Activated naive CD4-positive, alpha-beta T cell treated with Interleukin-2 at 50 U/mL for 16 hours (primary cell): ENCODE measurements around the gene CRX.
A peak's percentile ranks its signal among the peaks of the same experiment; 100 is the strongest.
"Not testable (repeated sequence)": the region's sequence is repeated elsewhere in the genome, so short reads cannot be mapped to it uniquely, and the experiment has no call there.

Experiments used
- DNase-seq: peaks from one replicate; pipeline ENCODE4 v3.0.0-alpha.2; 2020

CRX gene

DNA sequence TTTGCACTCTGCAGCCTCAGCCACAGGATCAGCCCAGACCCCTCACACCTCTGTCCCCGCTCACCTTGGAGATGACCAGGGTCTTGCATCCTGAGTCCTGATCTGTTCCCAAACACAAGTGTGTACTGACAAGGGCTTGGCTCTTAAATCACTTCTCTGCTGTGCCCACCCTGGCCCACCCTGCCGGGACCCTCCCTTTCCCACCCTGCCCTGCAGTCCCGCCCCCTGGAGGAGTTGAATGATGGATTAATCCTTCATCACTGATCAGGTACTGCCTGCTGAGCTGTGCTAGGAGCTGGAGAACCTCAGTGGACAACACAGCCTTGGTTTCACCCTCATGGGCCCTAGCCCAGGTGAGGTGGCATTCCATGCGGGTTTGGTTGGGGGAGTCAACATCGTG is 17.3 kb upstream of the CRX start, which contains the start of gene TPRX1:
TPRX1 (minus strand) TSS at position 101 of the 400 bp plus-strand sequence; CDS start at position 89, 12 bp downstream.
- not testable (repeated sequence) for DNase-seq

- DNase-seq, result no peak
Measured at GRCh38 chr19:47805313-47805712, 16.4 kb upstream of the CRX start.

DNA sequence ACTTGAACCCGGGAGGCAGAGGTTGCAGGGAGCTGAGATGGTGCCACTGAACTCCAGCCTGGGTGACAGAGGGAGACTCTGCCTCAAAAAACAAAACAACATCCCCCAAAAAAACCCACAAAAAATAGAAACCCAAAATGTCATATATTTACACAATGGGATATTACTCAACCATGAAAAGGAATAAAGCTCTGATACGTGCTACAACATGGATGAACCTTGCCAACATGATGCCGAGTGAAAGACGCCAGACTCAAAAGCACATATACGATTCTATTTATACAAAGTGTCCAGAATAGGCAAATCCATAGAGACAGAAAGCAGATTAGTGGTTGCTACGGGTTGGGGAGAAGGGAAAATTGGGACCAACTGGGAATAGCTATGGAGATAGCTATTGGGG is 15.3 kb upstream of the CRX start:
- DNase-seq, result no peak

- DNase-seq, result peak; percentile 75
Measured at GRCh38 chr19:47813304-47813994, 8.3 kb upstream of the CRX start.

- no peak for DNase-seq
Measured at GRCh38 chr19:47813995-47814328, 7.8 kb upstream of the CRX start.

- DNase-seq, result not testable (repeated sequence)
Measured at GRCh38 chr19:47816270-47816669, 5.5 kb upstream of the CRX start.

DNA sequence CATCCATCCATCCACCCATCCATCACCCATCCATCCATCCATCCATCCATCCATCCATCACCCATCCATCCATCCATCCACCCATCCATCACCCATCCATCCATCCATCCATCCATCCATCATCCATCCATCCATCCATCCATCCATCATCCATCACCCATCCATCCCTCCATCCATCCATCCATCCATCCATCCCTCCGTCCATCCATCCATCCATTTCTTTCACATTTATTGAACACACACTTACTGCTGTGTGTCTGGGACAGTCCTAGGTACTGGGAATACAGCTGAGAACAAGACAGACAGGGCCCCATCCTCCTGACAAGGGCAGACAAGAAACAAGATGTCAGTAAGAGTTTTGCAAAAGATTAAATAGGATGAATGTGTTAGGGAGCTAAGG is 3.5 kb upstream of the CRX start:
- not testable (repeated sequence) for DNase-seq

- no peak for DNase-seq
Measured at GRCh38 chr19:47819858-47820257, 1.9 kb upstream of the CRX start.

- DNase-seq, result no peak
Measured at GRCh38 chr19:47820410-47820809, 1.3 kb upstream of the CRX start.

DNA sequence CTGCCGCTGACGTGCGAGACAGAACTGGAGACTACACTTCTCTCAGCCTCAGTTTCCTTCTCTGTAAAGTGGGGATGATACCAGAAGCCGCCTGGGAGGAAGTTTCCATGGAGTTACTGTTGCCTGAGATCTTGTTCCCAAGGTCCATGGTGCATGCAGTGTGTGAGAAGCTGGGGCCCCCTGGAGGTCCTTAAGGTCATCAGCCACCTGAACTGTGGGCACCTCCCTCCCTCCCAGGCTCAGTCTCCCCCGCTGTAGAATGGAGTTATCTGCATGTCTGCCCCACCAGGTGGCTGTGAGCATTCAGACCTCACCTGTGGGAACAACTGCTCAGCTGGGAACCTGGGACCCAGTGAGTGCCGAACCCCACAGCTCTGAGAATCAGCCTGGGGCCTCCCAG is 2.7 kb downstream of the CRX start:
- no peak for DNase-seq

DNA sequence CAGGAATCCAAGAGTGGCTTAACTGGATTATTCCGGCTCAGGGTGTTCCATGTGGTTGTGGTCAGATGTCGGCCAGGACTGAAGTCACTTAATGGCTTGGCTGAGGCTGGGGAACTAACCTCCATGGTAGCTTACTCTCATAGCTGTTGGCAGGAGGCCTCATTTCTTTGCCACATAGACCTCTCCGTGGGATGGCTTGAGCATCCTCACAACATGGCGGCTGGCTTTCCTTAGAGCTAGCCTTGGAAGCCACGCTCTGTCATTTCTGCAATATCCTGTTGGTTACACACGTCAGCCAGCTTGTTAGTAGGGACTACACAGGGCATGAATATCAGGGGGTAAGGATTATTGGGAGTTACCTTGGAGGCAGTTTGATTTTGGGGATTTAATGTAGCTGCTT is 5.1 kb downstream of the CRX start:
- DNase-seq, result no peak

DNA sequence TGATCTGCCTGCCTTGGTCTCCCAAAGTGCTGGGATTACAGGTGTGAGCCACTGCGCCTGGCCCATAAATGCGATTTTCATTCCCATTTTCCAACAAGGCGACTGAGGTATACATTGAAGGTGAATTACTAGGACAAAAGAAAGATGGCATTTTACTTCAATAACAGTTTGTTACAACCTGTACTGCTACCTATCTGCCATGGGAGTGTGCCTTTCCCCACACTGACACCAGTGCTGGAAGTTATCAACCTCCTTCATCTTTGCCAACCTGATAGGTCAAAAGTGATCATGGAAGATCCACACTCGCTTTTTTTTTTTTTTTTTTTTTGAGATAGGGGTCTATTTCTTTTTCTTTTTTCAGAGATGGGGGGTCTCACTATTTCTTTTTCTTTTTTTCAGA is 11.0 kb downstream of the CRX start:
- DNase-seq, result no peak

GRCh38 chr19:47836038-47836437 is 14.3 kb downstream of the CRX start:
- DNase-seq, result no peak

DNA sequence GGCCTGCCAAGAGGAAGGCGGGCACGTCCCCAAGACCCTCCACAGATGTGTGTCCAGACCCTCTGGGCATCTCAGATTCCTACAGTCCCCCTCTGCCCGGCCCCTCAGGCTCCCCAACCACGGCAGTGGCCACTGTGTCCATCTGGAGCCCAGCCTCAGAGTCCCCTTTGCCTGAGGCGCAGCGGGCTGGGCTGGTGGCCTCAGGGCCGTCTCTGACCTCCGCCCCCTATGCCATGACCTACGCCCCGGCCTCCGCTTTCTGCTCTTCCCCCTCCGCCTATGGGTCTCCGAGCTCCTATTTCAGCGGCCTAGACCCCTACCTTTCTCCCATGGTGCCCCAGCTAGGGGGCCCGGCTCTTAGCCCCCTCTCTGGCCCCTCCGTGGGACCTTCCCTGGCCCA is 17.7 kb downstream of the CRX start:
- DNase-seq, result no peak

- no peak for DNase-seq
Measured at GRCh38 chr19:47839913-47840312, 18.2 kb downstream of the CRX start.

- DNase-seq, result no peak
Measured at GRCh38 chr19:47842941-47843340, 21.2 kb downstream of the CRX start.

DNA sequence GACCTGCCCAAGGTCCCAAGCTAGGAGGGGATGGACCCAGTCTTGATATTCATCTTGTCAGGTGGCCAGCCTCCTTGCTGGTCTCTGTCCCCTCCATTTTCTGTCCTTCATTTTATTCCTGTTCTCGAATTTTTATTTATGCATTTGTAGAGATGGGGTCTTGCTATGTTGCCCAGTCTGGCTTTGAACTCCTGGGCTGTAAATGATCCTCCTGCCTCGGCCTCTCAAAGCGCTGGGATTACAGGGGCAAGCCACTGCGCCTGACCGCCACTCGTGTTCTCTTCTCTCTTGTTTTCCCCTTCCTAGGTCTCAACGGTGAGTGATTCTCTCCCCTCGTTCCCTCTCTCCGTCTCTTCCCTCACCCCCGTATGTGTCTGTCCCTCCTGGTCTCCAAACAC is 26.7 kb downstream of the CRX start:
- no peak for DNase-seq

DNA sequence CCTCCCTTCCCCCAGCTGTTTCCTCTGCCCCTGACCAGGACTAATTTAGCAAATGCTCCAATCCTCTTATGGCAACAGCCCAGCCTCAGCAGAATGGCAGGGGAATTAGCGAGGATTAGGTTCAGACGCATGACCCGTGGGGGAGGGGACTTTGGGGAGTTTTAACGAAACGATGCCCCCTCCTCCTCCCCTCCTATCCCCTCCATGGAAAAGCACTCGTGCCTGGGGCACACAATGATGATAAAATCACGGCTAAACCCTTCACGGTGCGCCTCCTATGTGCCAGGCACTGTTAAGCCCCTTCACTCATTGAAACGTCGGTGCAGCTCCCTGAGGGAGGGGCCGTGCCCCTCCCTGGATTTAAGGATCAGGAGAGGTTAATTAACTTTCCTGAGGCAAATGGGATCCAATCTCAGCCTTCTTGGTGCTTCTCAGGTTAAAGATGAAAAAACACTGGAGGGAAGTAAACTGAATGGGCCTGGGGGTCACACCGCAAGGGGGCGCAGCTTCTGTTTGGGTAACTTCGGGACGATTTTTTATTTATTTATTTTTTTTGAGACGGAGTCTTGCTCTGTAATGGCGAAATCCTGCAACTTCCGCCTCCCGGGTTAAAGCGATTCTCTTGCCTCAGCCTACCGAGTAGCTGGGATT is 27.2 kb downstream of the CRX start:
- DNase-seq, result peak; percentile 27

DNA sequence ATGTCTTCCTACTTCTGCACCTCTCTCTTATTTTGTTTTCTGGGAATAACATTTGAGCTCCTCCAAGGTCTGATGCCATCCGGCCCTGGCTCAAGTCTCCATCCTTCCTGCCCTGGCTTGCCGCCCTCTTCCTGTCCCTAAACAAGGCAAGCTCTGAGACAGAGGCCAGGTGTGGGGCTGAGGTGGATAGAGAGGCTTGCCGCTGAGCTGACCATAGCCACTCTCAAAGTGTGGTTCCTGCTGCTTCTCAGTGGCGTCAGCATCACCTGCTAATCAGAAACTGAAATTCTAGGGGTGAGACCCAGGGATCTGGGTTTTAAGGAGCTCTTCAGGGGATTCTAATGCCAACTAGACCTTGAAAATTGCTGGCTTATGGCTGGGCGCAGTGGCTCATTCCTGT is 31.3 kb downstream of the CRX start:
- no peak for DNase-seq

GRCh38 chr19:47854459-47854858 is 32.7 kb downstream of the CRX start:
- DNase-seq, result no peak

GRCh38 chr19:47858231-47858630 is 36.5 kb downstream of the CRX start:
- not testable (repeated sequence) for DNase-seq

DNA sequence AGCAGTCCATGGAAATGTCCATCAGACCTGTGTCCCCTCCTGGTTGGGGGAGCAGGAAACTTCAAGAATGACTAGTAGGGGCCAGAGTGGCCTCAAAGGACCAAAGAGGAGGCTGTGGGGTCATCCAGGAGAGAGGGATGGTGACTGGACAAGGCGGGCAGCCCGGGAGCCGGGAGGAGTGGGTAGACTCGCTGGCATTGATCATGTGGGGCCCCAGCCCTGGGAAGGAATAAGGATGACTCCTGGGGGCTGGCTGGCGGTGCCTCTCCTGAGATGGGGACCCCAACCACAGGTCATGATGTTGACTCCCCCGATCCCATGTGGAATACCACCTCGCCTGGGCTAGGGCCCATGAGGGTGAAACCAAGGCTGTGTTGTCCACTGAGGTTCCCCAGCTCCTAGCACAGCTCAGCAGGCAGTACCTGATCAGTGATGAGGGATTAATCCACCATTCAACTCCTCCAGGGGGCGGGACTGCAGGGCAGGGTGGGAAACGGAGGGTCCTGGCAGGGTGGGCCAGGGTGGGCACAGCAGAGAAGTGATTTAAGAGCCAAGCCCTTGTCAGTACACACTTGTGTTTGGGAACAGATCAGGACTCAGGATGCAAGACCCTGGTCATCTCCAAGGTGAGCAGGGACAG is 37.0 kb downstream of the CRX start, which contains the start of gene TPRX2:
TPRX2 (plus strand) TSS at position 590 of the 640 bp plus-strand sequence; CDS start at position 602, 12 bp downstream.
- not testable (repeated sequence) for DNase-seq

- not testable (repeated sequence) for DNase-seq
Measured at GRCh38 chr19:47859838-47860237, 38.1 kb downstream of the CRX start.

DNA sequence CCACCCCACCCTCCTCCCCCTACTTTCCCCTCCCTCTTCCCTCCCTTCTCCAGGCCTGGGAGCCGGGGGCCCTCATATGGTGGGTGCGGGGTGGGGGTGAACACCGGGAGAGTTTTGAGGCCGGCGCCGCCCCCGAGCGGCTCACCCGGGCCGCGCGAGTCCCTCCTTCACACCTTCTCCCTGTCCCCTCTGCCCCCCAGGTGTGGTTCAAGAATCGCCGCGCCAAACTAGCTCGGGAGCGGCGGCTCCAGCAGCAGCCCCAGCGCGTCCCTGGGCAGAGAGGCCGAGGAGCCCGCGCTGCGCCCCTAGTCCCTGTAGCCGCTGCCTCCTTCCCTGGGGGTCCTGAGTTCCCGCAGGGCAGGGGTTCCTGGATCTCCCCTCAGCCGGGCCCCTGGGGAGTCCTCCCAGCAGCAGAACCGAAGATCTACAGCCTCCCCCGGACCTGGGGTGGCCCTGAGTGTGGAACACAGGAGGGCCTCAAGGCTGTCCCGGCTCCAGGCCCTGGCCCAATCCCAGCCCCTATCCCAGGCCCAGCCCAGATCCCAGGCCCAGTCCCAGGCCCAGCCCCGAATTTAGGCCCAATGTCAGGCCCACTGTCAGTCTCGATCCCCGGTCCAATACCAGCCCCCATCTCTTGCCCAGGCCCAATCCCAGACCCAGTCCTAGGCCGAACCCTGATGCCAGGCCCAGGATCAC is 39.0 kb downstream of the CRX start:
- DNase-seq, result no peak
